Measurements from ENCODE around the gene BRF1. TPM values are rescaled to one million over a fixed set of nuclear protein-coding genes. Genes with fewer than 3 reads are reported as not detected.

Gene BRF1
- total RNA-seq, 1 experiment from 2014 or later, result 41.2 TPM

GRCh38 chr14:105257464-105257863, 43.3 kb downstream of the BRF1 start:
- POLR2A ChIA-PET, result no interaction called here
- intact Hi-C loops (cut with micrococcal nuclease), result no loop called here
- CTCF ChIA-PET, result no interaction called here
- Histone ChIP-seq H4K20me1 (ENCODE audit: insufficient read depth) (no peaks in the 10 kb centered on the region), H3K9me2 (ENCODE audit: insufficient read depth) (no peaks in the 10 kb centered on the region), H3K9me3 (ENCODE audit: control insufficient read depth in 1 of 2, insufficient read depth in 1 of 2, low read depth in 1 of 2, low read length in 2 of 2) (no peaks in the 10 kb centered on the region), H2AFZ (ENCODE audit: low read depth, low read length, poor library complexity, severe bottlenecking) (no peak overlapping the region), H3K4me3 (replicated peaks in 1 of 2; ENCODE audit: low read depth in 1 of 2, low read length in 2 of 2) (no peak overlapping the region), H3K36me3 (ENCODE audit: control insufficient read depth in 1 of 2, insufficient read depth in 2 of 2, low read length in 2 of 2) (no peaks in the 10 kb centered on the region), H3K9ac (ENCODE audit: low read length) (no peak overlapping the region), H3K27ac (ENCODE audit: low read depth, low read length) (no peak overlapping the region), H3K79me2 (ENCODE audit: insufficient read depth, low read length) (no peaks in the 10 kb centered on the region), H3K27me3 (ENCODE audit: insufficient read depth, low read length) (no peaks in the 10 kb centered on the region), H3K4me1 (ENCODE audit: control insufficient read depth in 1 of 2, insufficient read depth in 2 of 2, low read length in 2 of 2) (no peaks in the 10 kb centered on the region), H3K4me2 (ENCODE audit: low read length) (no peak overlapping the region)
- ATAC-seq, result no peak
- DNase-seq (ENCODE audit: low read depth, low spot score), result no peak
- no TSS peak for BruUV-seq (replicated peaks)
- no peak for TF ChIP-seq CBX3 (IDR thresholded peaks at IDR 0.05; ENCODE audit: low read depth)
- TF ChIP-seq RAD21 (IDR thresholded peaks at IDR 0.05; ENCODE audit: low read depth), result no peak
- no peak for TF ChIP-seq SP1 (IDR thresholded peaks at IDR 0.05; ENCODE audit: low read depth)
- TF ChIP-seq EZH2phosphoT487 (IDR thresholded peaks at IDR 0.05; ENCODE audit: borderline replicate concordance), result no peak
- TF ChIP-seq POLR2AphosphoS5 (IDR thresholded peaks at IDR 0.05; ENCODE audit: low read depth, low read length), result no peak
- no peak for TF ChIP-seq EGR1 (IDR thresholded peaks at IDR 0.05; ENCODE audit: low read depth)
- TF ChIP-seq ZFX (IDR thresholded peaks at IDR 0.05), result no peak
- TF ChIP-seq, protein P1, sequence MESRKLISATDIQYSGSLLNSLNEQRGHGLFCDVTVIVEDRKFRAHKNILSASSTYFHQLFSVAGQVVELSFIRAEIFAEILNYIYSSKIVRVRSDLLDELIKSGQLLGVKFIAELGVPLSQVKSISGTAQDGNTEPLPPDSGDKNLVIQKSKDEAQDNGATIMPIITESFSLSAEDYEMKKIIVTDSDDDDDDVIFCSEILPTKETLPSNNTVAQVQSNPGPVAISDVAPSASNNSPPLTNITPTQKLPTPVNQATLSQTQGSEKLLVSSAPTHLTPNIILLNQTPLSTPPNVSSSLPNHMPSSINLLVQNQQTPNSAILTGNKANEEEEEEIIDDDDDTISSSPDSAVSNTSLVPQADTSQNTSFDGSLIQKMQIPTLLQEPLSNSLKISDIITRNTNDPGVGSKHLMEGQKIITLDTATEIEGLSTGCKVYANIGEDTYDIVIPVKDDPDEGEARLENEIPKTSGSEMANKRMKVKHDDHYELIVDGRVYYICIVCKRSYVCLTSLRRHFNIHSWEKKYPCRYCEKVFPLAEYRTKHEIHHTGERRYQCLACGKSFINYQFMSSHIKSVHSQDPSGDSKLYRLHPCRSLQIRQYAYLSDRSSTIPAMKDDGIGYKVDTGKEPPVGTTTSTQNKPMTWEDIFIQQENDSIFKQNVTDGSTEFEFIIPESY (IDR thresholded peaks at IDR 0.05; ENCODE audit: extremely low read depth, insufficient replicate concordance, low read length), result no peak
- TF ChIP-seq EZH2 (IDR thresholded peaks at IDR 0.05), result no peak
- no peak for TF ChIP-seq TCF7L2 (IDR thresholded peaks at IDR 0.05; ENCODE audit: borderline replicate concordance, extremely low read depth, insufficient read depth, insufficient read length)
- TF ChIP-seq ELF1 (IDR thresholded peaks at IDR 0.05; ENCODE audit: borderline replicate concordance, low read depth), result no peak
- TF ChIP-seq FOSL1 (IDR thresholded peaks at IDR 0.05; ENCODE audit: low read depth), result no peak
- no peak for TF ChIP-seq POLR2A (IDR thresholded peaks at IDR 0.05; ENCODE audit: borderline replicate concordance, extremely low read depth, insufficient read depth, insufficient read length)
- TF ChIP-seq, protein P2, sequence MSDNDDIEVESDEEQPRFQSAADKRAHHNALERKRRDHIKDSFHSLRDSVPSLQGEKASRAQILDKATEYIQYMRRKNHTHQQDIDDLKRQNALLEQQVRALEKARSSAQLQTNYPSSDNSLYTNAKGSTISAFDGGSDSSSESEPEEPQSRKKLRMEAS (IDR thresholded peaks at IDR 0.05), result no peak
- TF ChIP-seq ZNF274 (IDR thresholded peaks at IDR 0.05; ENCODE audit: low read depth, low read length), result no peak
- RAD21 ChIA-PET (ENCODE audit: low non-redundant PET in 1 of 2, low total read pairs in 2 of 2, uncharacterized antibody in 2 of 2, unreplicated experiment in 2 of 2), result no interaction called here

Data from HCT116 (cell line).